ENCODE data around the gene RNF25. TPM values are rescaled to one million over a fixed set of nuclear protein-coding genes. Genes with fewer than 3 reads are reported as not detected.

Gene RNF25
- total and polyA plus RNA-seq, 2 experiments from 2014 or later, result 18.3 to 22.2 TPM

- Histone ChIP-seq H3K4me2 (no peak overlapping the region), H3K27me3 (ENCODE audit: insufficient read depth) (no peaks in the 10 kb centered on the region), H3K4me1 (ENCODE audit: insufficient read depth) (peaks cover 5% of the 10 kb centered on the region), H3K27ac (ENCODE audit: low read depth) (no peak overlapping the region), H2AFZ (no peak overlapping the region), H3F3A (replicated peaks; ENCODE audit: low read depth) (no peaks in the 10 kb centered on the region), H4K20me1 (replicated peaks; ENCODE audit: insufficient read depth) (0 out of 2 replicates have a peak, but pooled peaks cover 19% of the 10 kb centered on the region), H3K79me2 (replicated peaks; ENCODE audit: insufficient read depth) (peaks cover 6% of the 10 kb centered on the region), H3K4me3 (no peak overlapping the region), H3K36me3 (ENCODE audit: insufficient read depth) (peaks cover 23% of the 10 kb centered on the region), H3K9me2 (ENCODE audit: insufficient read depth) (no peaks in the 10 kb centered on the region)
- no peak for DNase-seq (ENCODE audit: low spot score)
- Mint-ChIP-seq H3K4me1 (peaks cover 4% of the 10 kb centered on the region), H3K27me3 (ENCODE audit: insufficient read depth, low read depth, poor library complexity) (peaks cover 2% of the 10 kb centered on the region), H3K4me3 (no peak overlapping the region), H3K9me3 (no peaks in the 10 kb centered on the region), H3K36me3 (ENCODE audit: low read depth) (peaks cover 62% of the 10 kb centered on the region), H3K27ac (no peak overlapping the region)
- no peak for ATAC-seq
- TF ChIP-seq EZH2 (IDR thresholded peaks at IDR 0.05; ENCODE audit: low read depth, unreplicated experiment) (no peak), CREB1 (CRISPR knock-in tag; IDR thresholded peaks at IDR 0.05; ENCODE audit: low read depth) (no peak), ZNF331 (CRISPR knock-in tag; IDR thresholded peaks at IDR 0.05; ENCODE audit: low read depth) (no peak), NANOG (IDR thresholded peaks at IDR 0.05; ENCODE audit: borderline replicate concordance) (no peak), POLR2AphosphoS5 (IDR thresholded peaks at IDR 0.05; ENCODE audit: low read depth) (no peak), ZNF114 (CRISPR knock-in tag; IDR thresholded peaks at IDR 0.05) (no peak), EZH2phosphoT487 (IDR thresholded peaks at IDR 0.05; ENCODE audit: unreplicated experiment) (no peak), REST (IDR thresholded peaks at IDR 0.05; ENCODE audit: unreplicated experiment) (no peak), JUNB (IDR thresholded peaks at IDR 0.05; ENCODE audit: unreplicated experiment) (no peak), CTCF (conservative IDR thresholded peaks at IDR 0.05; ENCODE audit: low read depth in 2 of 2) (no peak), ETS1 (IDR thresholded peaks at IDR 0.05) (no peak)
These were observed 7.1 kb downstream of the RNF25 start for GRCh38 chr2:218664653-218665052.

Data from GM23338 (cell line).